Right ventricle myocardium inferior (tissue), 1 donor: ENCODE measurements around the gene PADI2. TPM values are rescaled to one million over a fixed set of nuclear protein-coding genes. Genes with fewer than 3 reads are reported as not detected.

ENCODE experiments used
- ATAC-seq: fragments of 200-7000 bp; cut with Tn5 transposase; one replicate; pipeline ENCODE4 v1.9.1; 2020; ENCODE audit warnings: mild to moderate bottlenecking, moderate library complexity
- DNase-seq: peaks from one replicate; pipeline ENCODE4 v3.0.0; 2021; ENCODE audit errors: missing footprints
- intact Hi-C: fragments of 100-400 bp; cut with DNase I; formaldehyde crosslinking; loops from one replicate; pipeline ENCODE4 v1.11.0; 2022
- long read RNA-seq: library from polyadenylated mRNA; unstranded; transcript quantifications from one replicate; pipeline ENCODE4 v2.0.0, GENCODE V29; 2021
- total RNA-seq: library from RNA; stranded (reverse); fragmentation: NEBNext Ultra II Directional; extraction: Animal tissue kit (Norgen Biotek cat#: 25700); gene quantifications from one replicate; pipeline ENCODE4 v1.2.1, GENCODE V29; 2021
- donor health status: DM: no; HTN: yes; CAD: no; lungs with severe emphysema.

Gene PADI2
- total RNA-seq = 0.87 TPM
- long read RNA-seq = 0 reads

- peak; percentile 71 for ATAC-seq
- intact Hi-C loops = no loop called here
- DNase-seq = peak; percentile 92
Measured at GRCh38 chr1:17119076-17119772, at the start of gene PADI2. Gene PADI2 (minus strand): TSS chr1:17119451. CDS start chr1:17119371, 80 bp downstream.

- intact Hi-C loops = no loop called here
- ATAC-seq (no peak), DNase-seq (no peak)
Measured at GRCh38 chr1:17168091-17168876, 49.0 kb upstream of the PADI2 start.

DNA sequence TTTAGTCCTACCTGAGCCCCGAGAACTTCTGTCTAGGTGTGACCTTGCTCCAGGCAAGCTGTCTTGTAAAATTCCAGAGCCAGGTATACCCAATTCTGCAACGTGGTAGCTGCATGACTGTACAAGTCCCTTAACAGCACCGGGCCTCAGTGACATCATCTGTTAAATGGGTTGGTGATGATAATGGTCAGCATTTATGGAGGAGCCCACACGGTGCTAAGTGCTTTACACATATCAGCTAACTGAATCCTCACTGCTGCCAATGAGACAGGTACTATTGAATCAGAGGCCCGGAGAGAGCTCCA lies 48.5 kb upstream of the PADI2 start:
- intact Hi-C loops = no loop called here
- DNase-seq (no peak), ATAC-seq (no peak)

DNA sequence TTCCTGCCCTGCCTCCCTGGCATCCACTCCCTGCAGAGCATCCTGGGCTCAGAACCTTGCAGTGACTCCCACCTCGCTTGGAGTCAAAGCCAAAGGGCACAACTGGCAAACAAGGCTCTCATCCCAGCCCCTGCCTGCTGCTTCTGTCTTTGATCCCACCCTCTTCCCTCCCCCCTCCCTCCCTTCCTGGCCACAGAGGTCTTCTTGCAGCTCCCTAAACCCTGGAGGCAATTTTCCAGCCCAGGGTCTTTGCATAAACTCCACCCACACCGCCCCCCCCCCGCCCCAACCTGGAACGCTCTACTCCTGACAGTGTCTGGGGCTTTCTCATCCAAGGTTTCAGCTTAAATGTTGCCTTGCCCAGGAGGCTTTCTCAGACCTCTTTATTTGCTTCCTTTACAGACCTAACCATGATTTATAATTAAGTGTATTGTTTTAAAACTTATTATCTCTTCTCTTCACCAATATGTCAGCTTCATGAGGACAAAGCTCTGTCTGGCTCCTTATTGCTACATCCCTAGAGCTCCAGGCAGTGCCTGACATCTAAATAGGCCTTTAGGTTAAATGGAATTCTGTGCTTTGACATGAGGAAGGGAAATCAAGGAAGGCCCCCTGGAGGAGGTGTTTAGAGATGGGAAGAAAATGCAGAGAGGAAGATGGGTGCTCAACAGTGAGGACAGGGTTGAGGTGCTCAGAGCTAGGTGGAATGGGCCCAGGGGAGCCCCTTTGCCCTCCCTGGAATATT lies 48.0 kb upstream of the PADI2 start:
- DNase-seq (no peak), ATAC-seq (no peak)
- intact Hi-C loops = no loop called here

DNA sequence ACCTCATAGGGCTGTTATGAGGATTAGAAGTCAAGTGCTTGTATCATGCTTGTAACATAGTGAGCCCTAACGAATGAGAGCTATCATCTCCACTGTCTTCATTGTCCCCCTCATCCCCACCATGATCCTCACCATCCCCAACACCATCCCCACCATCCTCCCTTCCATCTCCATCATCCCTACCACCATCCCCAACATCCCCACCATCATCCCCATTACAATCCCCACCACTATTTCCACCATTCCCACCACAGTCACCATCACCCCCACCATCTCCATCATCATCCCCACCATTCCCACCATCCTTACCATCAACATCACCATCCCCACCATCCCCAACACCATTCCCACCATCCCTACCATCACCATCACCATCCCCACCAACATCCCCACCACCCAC lies 46.6 kb upstream of the PADI2 start:
- intact Hi-C loops = no loop called here
- ATAC-seq (no peak), DNase-seq (no peak)

DNA sequence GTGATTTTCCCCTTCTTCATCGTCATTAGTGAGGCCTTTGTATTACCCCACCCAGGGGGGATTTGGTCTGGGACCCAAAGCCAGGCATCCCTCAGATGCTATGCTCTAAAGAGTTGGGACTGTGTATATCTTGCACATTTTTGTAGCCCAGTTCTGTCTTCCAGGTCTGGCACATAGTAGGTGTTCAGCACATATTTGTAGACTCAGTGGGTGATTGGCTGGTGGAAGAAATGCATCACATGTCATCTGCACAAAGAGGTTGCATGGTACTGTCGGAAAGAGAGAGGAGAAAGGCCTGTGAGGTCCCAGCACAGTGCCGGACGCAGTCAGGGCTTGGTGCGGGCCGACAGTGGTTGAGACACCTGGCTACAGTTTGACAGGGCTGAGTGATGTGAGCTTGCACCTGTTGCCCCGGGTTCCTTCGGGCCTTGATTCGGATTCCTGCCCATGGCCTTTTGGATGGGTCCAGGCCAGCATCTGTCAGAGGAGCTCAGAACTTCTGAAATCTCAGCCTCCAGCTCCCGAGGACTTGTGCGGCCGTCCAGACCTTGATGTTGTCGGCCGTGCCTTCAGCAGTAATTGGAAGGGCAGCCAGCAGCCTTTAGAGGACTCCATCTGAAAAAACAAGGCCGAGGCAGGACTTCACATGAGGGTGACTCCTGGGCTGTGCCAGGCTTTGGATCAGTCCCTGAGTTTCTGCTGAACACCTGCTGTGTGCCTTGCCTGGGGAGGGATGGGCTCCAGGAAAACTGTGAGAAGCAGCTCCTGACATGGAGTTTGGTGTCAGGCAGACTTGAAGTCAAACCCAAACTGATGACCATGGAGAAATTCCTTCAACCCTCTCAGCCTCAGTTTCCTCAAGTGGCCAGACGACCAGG lies 44.8 kb upstream of the PADI2 start:
- DNase-seq (no peak), ATAC-seq (no peak)
- intact Hi-C loops = no loop called here

DNA sequence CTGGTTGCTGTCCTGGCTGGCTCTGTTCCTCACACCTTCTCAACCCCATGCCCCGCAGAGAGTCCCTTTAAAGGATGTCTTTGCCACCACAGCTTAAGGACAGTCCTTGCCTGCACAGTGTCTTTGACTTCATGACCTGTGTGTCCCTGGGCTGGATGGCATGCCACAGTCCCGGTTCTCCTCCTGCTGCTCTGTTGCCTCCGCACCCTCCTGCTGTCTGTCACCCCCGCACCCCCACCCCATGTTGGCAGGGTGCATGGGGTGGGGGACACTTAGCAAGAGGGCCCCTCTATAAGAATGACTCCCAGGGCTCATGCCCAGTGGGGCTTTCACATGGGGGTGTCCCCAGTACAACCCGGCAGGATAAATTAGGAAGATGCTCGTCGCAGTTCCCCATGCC lies 44.1 kb upstream of the PADI2 start:
- DNase-seq (no peak), ATAC-seq (no peak)
- intact Hi-C loops = no loop called here

DNA sequence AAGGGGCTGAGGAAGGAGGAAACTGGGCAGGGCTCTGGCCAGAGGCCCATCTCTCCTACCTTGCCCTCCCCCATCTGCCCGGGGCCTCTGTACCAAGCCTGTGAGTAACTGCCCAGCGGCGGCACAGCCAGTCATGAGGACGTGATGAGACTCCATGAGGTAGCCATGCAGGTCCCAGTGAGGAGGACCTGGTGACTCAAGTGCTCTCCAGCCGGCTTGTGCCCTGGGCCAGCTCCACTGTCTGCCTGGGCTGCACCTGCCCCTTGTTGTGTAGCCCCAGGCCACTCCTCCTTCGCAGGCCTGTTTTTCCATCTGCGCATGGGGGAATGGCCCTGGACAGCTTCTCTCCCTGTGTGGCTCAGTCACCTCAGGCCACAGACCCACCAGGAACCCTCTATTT lies 43.7 kb upstream of the PADI2 start:
- ATAC-seq (no peak), DNase-seq (no peak)
- intact Hi-C loops = no loop called here

DNA sequence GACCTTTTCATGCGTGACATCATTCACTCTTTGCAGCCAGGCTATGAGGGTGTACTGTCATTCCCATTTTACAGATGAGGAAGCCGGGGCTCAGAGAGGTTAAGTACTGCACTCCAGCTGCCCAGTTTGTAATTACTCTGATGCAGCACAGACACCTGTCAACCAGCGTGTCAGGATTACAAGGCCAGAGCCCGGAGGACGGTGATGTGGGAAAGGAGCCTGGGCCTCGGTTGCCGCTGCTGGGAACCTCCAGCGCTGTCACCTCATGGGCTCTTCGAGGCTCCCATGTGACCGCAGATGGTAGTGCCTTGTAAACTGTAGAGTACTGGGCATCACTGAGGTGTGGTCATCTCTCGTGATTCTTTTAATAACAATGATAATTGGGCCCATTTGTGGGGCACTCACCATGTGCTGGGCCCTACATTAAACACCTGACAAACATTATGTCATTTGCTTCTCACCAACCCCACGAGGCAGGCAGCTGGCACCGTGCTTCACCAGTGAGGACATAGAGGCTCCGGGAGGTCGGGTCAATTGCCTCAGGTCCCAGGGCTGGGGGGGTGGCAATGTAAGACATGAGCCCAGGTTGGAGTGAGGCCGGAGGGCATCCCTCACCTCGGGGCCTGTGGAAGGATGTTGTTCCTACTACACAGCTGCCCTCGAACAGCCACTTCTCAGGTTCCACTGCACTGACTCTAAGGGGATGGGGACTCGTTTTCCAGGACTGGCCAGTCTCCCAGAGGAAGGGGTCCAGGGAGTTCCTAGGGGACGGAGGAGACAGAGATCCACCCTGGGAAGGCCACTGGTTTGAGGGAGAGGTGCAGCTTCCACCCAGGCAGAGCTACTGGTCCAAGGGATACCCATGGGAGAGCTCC lies 42.9 kb upstream of the PADI2 start:
- ATAC-seq (no peak), DNase-seq (no peak)
- intact Hi-C loops = no loop called here

DNA sequence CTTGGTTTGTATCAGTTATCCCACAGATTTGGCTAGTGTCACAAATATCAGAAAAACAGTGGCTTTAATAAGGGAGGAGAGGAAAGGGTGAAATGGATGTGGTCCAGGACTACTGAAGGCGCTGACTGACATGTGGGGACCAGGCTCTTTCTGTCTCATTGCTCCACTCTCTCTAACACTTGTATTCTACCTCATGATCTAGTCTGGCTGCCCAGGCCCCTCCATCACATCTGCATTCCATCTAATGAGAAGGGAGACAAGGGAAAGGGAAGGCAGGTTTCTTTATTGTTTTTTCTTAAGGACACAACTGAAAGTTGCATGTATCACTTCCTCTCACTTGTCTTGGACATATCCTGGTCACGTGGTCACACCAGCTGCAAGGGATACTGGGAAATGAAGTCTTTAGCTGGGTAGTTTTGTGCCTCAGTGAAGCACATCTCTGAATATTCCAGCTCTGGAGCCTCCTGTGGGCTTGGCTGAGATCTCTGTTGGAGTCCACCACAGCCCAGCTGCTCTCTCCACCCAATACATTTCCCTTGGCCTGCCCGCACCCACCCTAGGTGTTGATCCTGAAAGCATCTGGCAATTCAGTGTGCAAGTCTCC lies 42.0 kb upstream of the PADI2 start:
- ATAC-seq = no peak
- DNase-seq = no peak
- intact Hi-C loops = no loop called here

DNA sequence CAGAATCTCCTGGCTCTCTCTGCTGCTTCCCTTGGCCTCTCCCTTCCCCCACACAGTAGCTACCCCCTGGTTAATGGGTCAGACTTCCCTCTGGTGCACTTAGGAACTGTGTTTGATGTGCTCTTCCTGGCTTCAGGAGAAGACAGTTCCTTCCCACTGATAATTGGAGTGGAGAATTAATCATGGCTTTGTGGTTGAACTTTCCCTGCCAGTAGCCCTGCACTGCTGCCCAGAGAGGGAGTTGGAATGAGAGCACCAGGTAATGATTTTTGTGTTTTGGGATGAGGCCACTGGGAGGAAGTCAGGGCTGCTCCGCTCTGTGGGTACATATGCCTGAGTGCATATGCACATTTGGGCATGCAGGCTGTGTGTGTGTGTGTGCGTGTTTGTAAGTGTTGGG lies 39.7 kb upstream of the PADI2 start:
- intact Hi-C loops = no loop called here
- ATAC-seq = no peak
- DNase-seq = no peak

GRCh38 chr1:17156108-17156507 lies 36.9 kb upstream of the PADI2 start:
- intact Hi-C loops = no loop called here

GRCh38 chr1:17155257-17155920 lies 36.1 kb upstream of the PADI2 start:
- intact Hi-C loops = no loop called here
- no peak for ATAC-seq
- DNase-seq = no peak

More at GRCh38 chr1:17156108-17156507, 36.9 kb upstream of the PADI2 start:
- ATAC-seq (no peak), DNase-seq (no peak)

DNA sequence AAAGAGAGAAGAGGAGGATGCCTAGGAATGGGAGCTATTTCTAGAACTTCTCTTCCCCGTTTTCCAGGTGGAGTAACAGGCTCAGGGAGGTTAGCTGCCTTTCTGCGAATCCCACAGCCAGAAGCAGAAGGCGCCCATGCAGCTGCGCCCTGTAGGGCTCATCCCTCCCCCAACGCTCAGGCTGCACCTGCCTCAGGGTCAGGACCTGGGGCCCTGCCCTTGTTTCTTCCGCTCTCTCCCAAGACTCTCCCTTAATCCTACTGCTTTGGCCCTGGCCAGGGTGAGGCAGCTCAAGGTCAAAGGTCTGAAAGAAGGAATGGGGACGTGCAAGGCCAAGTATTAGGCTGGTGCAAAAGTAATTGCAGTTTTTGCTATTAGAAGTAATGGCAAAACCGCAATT lies 30.5 kb upstream of the PADI2 start:
- DNase-seq (no peak), ATAC-seq (no peak)
- intact Hi-C loops = no loop called here

- intact Hi-C loops = no loop called here
- DNase-seq (no peak), ATAC-seq (no peak)
Measured at GRCh38 chr1:17148950-17149608, 29.8 kb upstream of the PADI2 start.

GRCh38 chr1:17145648-17146047 lies 26.4 kb upstream of the PADI2 start:
- ATAC-seq (no peak), DNase-seq (no peak)
- intact Hi-C loops = no loop called here

GRCh38 chr1:17143760-17144159 lies 24.5 kb upstream of the PADI2 start:
- DNase-seq (no peak), ATAC-seq (no peak)
- intact Hi-C loops = no loop called here
